Ascending aorta (tissue), 2 donors: ENCODE measurements around the gene NKAIN4. TPM values are rescaled to one million over a fixed set of nuclear protein-coding genes. Genes with fewer than 3 reads are reported as not detected.

ENCODE experiments used
- DNase-seq, 2 donors: peaks; one replicate each; pipeline ENCODE4 v3.0.0-alpha.2; 2019; ENCODE audit warnings: low spot score in 2 of 2
- H3K27ac ChIP-seq, 2 donors: fragments of 200-600 bp; sonication (generic); one replicate each; pipeline ENCODE4 v1.5.1; 2016 to 2017; ENCODE audit warnings: mild to moderate bottlenecking in 1 of 2
- H3K27me3 ChIP-seq: fragments of 200-600 bp; sonication (generic); one replicate; pipeline ENCODE4 v1.5.1; 2017
- H3K36me3 ChIP-seq, 2 donors: fragments of 200-600 bp; sonication (generic); one replicate each; pipeline ENCODE4 v1.5.1; 2016
- H3K4me1 ChIP-seq, 2 donors: fragments of 200-600 bp; sonication (generic); one replicate each; pipeline ENCODE4 v1.5.1; 2016 to 2017; ENCODE audit warnings: mild to moderate bottlenecking in 1 of 2
- H3K4me3 ChIP-seq, 2 donors: fragments of 200-600 bp; sonication (generic); one replicate each; pipeline ENCODE4 v1.5.1; 2016 to 2017; ENCODE audit warnings: mild to moderate bottlenecking in 1 of 2
- H3K9me3 ChIP-seq, 2 donors: fragments of 200-600 bp; sonication (generic); one replicate each; pipeline ENCODE4 v1.5.1; 2016
- CTCF ChIP-seq, 3 experiments: fragments of 200-600 bp in 2 of 3; fragments of 450-650 bp in 1 of 3; sonication (generic) in 2 of 3; IDR thresholded peaks; one replicate each; pipeline ENCODE4 v1.5.1; 2016 to 2019; ENCODE audit warnings: antibody characterized with exemption in 3 of 3, mild to moderate bottlenecking in 1 of 3, moderate library complexity in 1 of 3
- intact Hi-C: fragments of 100-400 bp; cut with DNase I; formaldehyde crosslinking; loops from one replicate; pipeline ENCODE4 v1.15.1; 2023
- total RNA-seq: library from RNA; depleted of rRNA; stranded (reverse); fragments of >200 nt; gene quantifications from one replicate; pipeline ENCODE4 v1.1.0, GENCODE V29; 2016

NKAIN4 gene
- total RNA-seq, 1 donor from 2014 or later: not detected

GRCh38 chr20:63246490-63247288, 7.6 kb downstream of the NKAIN4 start:
- Histone ChIP-seq H3K27ac (no peak overlapping the region), H3K4me3 (no peak overlapping the region), H3K4me1 (no peaks in the 10 kb centered on the region), H3K9me3 (no peaks in the 10 kb centered on the region), H3K27me3 (no peaks in the 10 kb centered on the region), H3K36me3 (no peaks in the 10 kb centered on the region)
- DNase-seq: no peak
- no peak for TF ChIP-seq CTCF (IDR thresholded peaks at IDR 0.05)
- intact Hi-C loops: no loop called here

- no peak overlapping the region for H3K4me3 ChIP-seq
- H3K9me3 ChIP-seq: no peaks in the 10 kb centered on the region
- no peaks in the 10 kb centered on the region for H3K4me1 ChIP-seq
- no peaks in the 10 kb centered on the region for H3K36me3 ChIP-seq
- H3K27me3 ChIP-seq: no peaks in the 10 kb centered on the region
- no peak for DNase-seq
- intact Hi-C loops: no loop called here
- no peak overlapping the region for H3K27ac ChIP-seq
- no peak for TF ChIP-seq CTCF (IDR thresholded peaks at IDR 0.05)
Observed at GRCh38 chr20:63244468-63244867, 9.8 kb downstream of the NKAIN4 start.

- Histone ChIP-seq H3K36me3 (no peaks in the 10 kb centered on the region), H3K4me3 (no peak overlapping the region), H3K27ac (no peak overlapping the region), H3K27me3 (no peaks in the 10 kb centered on the region), H3K4me1 (no peaks in the 10 kb centered on the region), H3K9me3 (no peaks in the 10 kb centered on the region)
- intact Hi-C loops: no loop called here
- TF ChIP-seq CTCF (IDR thresholded peaks at IDR 0.05): no peak
- DNase-seq: no peak
Observed at GRCh38 chr20:63243604-63244247, 10.5 kb downstream of the NKAIN4 start.

- no peaks in the 10 kb centered on the region for H3K27me3 ChIP-seq
- no peaks in the 10 kb centered on the region for H3K36me3 ChIP-seq
- intact Hi-C loops: no loop called here
- no peak overlapping the region for H3K4me3 ChIP-seq
- DNase-seq: no peak
- no peak overlapping the region for H3K27ac ChIP-seq
- H3K4me1 ChIP-seq: no peaks in the 10 kb centered on the region
- H3K9me3 ChIP-seq: no peaks in the 10 kb centered on the region
- TF ChIP-seq CTCF (IDR thresholded peaks at IDR 0.05): no peak
Observed at GRCh38 chr20:63242736-63243135, 11.5 kb downstream of the NKAIN4 start.

- no peaks in the 10 kb centered on the region for H3K4me1 ChIP-seq
- no peaks in the 10 kb centered on the region for H3K27me3 ChIP-seq
- TF ChIP-seq CTCF (IDR thresholded peaks at IDR 0.05): no peak
- H3K9me3 ChIP-seq: no peaks in the 10 kb centered on the region
- no peaks in the 10 kb centered on the region for H3K36me3 ChIP-seq
- H3K4me3 ChIP-seq: no peak overlapping the region
- intact Hi-C loops: no loop called here
- DNase-seq: no peak
- H3K27ac ChIP-seq: no peak overlapping the region
Observed at GRCh38 chr20:63241272-63241671, 13.0 kb downstream of the NKAIN4 start.
